Nephron progenitor cell (in vitro differentiated cells): Measurements from ENCODE around the gene MMP2.

Source experiments
- DNase-seq: peaks from one replicate; pipeline ENCODE4 v3.0.0; 2021
- H3K27ac Mint-ChIP-seq: 2 replicates; pipeline ENCODE4 v1.8.0; 2021; ENCODE audit warnings: mild to moderate bottlenecking, moderate library complexity, mixed read lengths
- H3K27me3 Mint-ChIP-seq: 2 replicates; pipeline ENCODE4 v1.8.0; 2021; ENCODE audit warnings: mild to moderate bottlenecking, low read depth, mixed read lengths; ENCODE audit not compliant: poor library complexity
- H3K36me3 Mint-ChIP-seq: 2 replicates; pipeline ENCODE4 v1.8.0; 2021; ENCODE audit warnings: low read depth, mixed read lengths
- H3K4me1 Mint-ChIP-seq: 2 replicates; pipeline ENCODE4 v1.8.0; 2021; ENCODE audit warnings: mixed read lengths
- H3K4me3 Mint-ChIP-seq: 2 replicates; pipeline ENCODE4 v1.8.0; 2021; ENCODE audit warnings: mild to moderate bottlenecking, moderate library complexity, mixed read lengths
- H3K9me3 Mint-ChIP-seq: 2 replicates; pipeline ENCODE4 v1.8.0; 2021; ENCODE audit warnings: mild to moderate bottlenecking, moderate library complexity, mixed read lengths
- TF ChIP-seq, protein P1 (sequence below): fragments of 200-600 bp; sonication (generic); IDR thresholded peaks from 2 replicates; pipeline ENCODE4 v1.5.0; 2021; ENCODE audit warnings: antibody characterized with exemption

Gene MMP2

DNA sequence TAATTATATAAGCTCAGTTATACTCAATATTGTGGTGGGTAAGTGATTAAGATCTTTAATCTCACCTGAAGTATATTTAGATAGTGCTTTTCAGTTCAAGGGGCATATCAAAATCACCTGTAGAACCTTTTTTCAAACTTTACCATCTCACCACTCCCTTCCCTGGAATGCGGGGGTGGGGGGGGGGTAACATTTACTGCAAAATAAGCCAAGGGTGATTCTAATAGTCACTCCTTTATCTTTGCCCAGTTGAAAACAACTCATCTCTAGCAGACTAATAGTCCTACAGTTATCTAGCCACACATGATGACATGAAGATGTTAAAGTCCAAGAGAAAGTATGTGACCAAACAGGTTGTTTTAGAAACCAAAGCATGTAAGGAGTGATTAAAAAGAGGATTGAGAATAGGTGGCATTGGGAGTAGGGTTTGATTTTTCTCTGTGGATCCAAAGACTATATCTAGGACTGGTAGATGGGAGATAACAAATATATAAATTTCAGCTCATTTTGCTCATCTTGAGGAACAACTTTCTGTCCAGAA is 51.4 kb downstream of the MMP2 start:
- Mint-ChIP-seq H3K9me3 (no peaks in the 10 kb centered on the region), H3K4me3 (no peak overlapping the region), H3K36me3 (no peaks in the 10 kb centered on the region), H3K4me1 (no peaks in the 10 kb centered on the region), H3K27me3 (no peaks in the 10 kb centered on the region), H3K27ac (no peak overlapping the region)
- DNase-seq: no peak
- TF ChIP-seq, protein P1, sequence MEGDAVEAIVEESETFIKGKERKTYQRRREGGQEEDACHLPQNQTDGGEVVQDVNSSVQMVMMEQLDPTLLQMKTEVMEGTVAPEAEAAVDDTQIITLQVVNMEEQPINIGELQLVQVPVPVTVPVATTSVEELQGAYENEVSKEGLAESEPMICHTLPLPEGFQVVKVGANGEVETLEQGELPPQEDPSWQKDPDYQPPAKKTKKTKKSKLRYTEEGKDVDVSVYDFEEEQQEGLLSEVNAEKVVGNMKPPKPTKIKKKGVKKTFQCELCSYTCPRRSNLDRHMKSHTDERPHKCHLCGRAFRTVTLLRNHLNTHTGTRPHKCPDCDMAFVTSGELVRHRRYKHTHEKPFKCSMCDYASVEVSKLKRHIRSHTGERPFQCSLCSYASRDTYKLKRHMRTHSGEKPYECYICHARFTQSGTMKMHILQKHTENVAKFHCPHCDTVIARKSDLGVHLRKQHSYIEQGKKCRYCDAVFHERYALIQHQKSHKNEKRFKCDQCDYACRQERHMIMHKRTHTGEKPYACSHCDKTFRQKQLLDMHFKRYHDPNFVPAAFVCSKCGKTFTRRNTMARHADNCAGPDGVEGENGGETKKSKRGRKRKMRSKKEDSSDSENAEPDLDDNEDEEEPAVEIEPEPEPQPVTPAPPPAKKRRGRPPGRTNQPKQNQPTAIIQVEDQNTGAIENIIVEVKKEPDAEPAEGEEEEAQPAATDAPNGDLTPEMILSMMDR: no peak

DNA sequence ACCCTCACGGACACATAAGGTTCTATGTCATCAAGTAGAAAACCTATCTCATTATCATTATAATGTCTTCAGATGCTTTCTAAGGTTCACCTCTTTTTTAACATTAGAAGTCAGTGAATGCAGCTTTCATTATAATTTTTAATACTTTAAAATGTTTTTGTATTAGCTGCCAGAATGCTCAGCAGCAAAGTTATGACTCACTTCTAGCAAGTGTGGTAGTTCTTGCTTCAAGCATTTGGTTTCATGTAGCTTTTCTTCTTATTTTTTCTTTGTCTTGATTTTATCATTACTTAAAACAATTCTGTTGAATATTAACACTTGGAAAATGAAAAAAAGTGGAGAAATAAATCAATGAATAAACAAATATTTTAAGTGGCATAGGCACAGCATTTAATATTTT is 53.2 kb downstream of the MMP2 start:
- Mint-ChIP-seq H3K4me3 (no peak overlapping the region), H3K4me1 (no peaks in the 10 kb centered on the region), H3K9me3 (no peaks in the 10 kb centered on the region), H3K36me3 (no peaks in the 10 kb centered on the region), H3K27me3 (no peaks in the 10 kb centered on the region), H3K27ac (no peak overlapping the region)
- no peak for DNase-seq
- TF ChIP-seq, protein P1: no peak

DNA sequence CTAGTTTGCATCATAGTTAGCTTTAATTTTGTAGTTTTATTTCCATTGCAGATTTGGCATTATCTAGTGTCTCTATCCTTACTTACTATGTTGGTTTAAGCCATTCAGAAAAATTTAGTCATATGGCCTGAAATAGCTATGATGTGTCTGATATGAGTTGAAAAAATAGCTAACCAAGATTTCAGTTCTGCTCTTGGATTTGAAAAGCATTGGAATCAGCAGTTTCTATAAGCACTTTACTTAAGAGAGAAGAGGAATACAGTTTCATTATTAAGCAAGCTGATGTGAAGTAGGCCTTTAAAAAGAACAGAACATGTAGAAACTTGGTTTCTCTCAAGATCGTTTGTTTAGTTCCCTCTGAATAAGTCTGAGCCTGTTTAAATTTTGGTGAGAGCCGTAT is 55.8 kb downstream of the MMP2 start:
- H3K9me3 Mint-ChIP-seq: no peaks in the 10 kb centered on the region
- H3K36me3 Mint-ChIP-seq: no peaks in the 10 kb centered on the region
- DNase-seq: no peak
- no peak overlapping the region for H3K4me3 Mint-ChIP-seq
- H3K4me1 Mint-ChIP-seq: no peaks in the 10 kb centered on the region
- TF ChIP-seq, protein P1: no peak
- no peak overlapping the region for H3K27ac Mint-ChIP-seq
- no peaks in the 10 kb centered on the region for H3K27me3 Mint-ChIP-seq

DNA sequence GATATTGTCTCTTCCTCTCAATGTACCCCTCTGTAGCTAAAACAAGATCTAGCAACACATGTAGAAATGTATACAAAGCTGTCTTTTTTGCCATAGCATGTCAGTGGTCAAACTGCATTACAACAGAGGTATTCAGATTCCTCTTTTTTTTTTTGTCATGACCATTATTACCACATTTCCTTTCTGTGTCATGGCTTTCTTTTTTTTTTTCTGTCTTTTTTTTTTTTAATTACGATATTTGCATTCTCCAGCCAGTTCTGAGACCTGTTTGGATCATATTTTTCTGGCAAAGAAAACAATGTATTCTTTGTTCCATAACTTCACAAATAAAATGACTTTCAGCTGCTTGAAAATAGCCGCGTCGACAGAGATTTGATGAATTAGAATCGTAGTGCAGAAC is 60.1 kb downstream of the MMP2 start:
- no peak for DNase-seq
- H3K27me3 Mint-ChIP-seq: no peaks in the 10 kb centered on the region
- no peaks in the 10 kb centered on the region for H3K9me3 Mint-ChIP-seq
- H3K4me3 Mint-ChIP-seq: no peak overlapping the region
- no peak overlapping the region for H3K27ac Mint-ChIP-seq
- no peaks in the 10 kb centered on the region for H3K4me1 Mint-ChIP-seq
- H3K36me3 Mint-ChIP-seq: no peaks in the 10 kb centered on the region
- TF ChIP-seq, protein P1: no peak

DNA sequence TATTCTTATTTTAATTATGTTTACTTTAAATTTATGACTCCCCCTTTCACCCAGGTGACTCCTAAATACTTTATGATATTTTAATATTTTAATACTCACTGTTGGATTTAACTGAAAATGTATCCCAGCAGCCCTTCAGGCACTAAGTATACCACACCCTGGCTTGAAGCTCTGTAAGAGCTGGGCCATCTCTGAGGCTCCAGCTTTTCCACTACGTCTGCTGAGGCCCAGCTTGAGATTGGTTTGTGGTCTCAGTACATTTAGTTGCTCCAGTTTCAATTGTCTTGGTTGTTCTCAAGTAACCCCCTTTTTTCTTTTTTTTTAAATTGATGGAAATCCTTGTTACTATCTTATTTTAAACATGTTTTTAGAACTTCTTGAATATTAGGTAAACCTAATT is 60.5 kb downstream of the MMP2 start:
- no peaks in the 10 kb centered on the region for H3K4me1 Mint-ChIP-seq
- no peak overlapping the region for H3K4me3 Mint-ChIP-seq
- TF ChIP-seq, protein P1: no peak
- no peak overlapping the region for H3K27ac Mint-ChIP-seq
- H3K9me3 Mint-ChIP-seq: no peaks in the 10 kb centered on the region
- no peaks in the 10 kb centered on the region for H3K27me3 Mint-ChIP-seq
- DNase-seq: no peak
- no peaks in the 10 kb centered on the region for H3K36me3 Mint-ChIP-seq

DNA sequence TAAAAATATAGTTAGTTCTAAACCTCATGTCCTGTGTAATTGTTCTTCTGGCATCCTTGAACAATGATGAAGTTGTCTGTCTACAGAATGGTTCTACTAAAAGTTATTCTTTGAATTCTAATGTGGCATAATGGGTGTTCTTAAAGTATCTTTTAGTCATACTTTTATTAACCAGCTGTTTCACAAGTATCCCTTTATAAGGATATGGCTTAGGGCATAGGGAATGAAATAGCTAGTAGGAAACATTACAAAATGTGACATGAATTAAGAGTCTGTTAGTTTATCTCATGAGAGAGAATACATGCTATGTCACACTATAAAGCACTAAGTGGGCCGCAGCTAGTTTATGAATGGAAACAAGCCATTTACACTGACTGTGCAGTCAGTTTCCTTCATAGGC is 61.2 kb downstream of the MMP2 start:
- no peaks in the 10 kb centered on the region for H3K9me3 Mint-ChIP-seq
- no peak for DNase-seq
- no peak overlapping the region for H3K4me3 Mint-ChIP-seq
- no peaks in the 10 kb centered on the region for H3K27me3 Mint-ChIP-seq
- H3K4me1 Mint-ChIP-seq: no peaks in the 10 kb centered on the region
- no peak overlapping the region for H3K27ac Mint-ChIP-seq
- TF ChIP-seq, protein P1: no peak
- H3K36me3 Mint-ChIP-seq: no peaks in the 10 kb centered on the region
